ENCODE results near the gene ABHD16A. TPM values are rescaled to one million over a fixed set of nuclear protein-coding genes. Genes with fewer than 3 reads are reported as not detected.

ABHD16A gene
- total and polyA plus RNA-seq, 4 donors, result 26.6 to 59.4 (median 34.9) TPM

DNA sequence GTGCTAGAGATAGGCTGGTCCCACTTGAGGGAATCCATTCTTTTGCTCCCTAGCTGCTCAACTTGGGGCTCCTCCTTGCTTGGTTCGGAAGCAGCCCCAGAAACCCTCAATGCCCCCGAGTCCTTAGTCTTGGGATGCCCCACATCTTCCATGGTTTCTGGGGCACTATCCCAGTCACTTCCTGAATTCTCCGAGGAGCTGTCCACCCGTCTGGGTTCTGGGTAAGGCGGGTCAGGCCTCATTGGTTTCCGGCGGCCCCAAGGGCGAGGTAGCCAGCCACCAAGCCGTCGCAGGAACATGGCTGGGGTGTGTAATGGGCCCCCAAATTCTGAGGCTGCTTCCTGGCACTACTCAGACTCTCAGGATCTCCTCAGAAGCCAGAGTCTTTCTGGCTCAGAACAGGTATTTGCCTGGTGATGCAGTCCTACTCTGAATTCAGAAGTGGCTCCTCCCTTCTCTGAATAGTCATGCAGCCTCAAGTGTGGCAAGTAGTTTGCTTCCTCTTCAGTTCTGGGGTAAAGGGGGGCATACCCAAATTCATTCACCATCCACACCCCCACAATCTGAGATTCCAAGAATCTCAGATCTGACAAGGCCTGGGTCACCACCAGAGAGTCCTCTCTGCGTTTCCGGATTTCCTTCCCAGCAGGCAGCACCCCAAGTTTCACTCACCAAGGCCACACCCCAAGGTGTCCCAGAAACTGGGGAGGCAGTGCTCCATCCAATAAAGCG is 43.3 kb downstream of the ABHD16A start:
- no peak for TF ChIP-seq EGR1 (IDR thresholded peaks at IDR 0.05; ENCODE audit: low read depth in 2 of 2)
- TF ChIP-seq, protein P1, sequence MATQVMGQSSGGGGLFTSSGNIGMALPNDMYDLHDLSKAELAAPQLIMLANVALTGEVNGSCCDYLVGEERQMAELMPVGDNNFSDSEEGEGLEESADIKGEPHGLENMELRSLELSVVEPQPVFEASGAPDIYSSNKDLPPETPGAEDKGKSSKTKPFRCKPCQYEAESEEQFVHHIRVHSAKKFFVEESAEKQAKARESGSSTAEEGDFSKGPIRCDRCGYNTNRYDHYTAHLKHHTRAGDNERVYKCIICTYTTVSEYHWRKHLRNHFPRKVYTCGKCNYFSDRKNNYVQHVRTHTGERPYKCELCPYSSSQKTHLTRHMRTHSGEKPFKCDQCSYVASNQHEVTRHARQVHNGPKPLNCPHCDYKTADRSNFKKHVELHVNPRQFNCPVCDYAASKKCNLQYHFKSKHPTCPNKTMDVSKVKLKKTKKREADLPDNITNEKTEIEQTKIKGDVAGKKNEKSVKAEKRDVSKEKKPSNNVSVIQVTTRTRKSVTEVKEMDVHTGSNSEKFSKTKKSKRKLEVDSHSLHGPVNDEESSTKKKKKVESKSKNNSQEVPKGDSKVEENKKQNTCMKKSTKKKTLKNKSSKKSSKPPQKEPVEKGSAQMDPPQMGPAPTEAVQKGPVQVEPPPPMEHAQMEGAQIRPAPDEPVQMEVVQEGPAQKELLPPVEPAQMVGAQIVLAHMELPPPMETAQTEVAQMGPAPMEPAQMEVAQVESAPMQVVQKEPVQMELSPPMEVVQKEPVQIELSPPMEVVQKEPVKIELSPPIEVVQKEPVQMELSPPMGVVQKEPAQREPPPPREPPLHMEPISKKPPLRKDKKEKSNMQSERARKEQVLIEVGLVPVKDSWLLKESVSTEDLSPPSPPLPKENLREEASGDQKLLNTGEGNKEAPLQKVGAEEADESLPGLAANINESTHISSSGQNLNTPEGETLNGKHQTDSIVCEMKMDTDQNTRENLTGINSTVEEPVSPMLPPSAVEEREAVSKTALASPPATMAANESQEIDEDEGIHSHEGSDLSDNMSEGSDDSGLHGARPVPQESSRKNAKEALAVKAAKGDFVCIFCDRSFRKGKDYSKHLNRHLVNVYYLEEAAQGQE (IDR thresholded peaks at IDR 0.05), result peak; percentile 97
- Histone ChIP-seq H3K36me3 (ENCODE audit: control insufficient read depth in 4 of 4, insufficient read depth in 3 of 4, low read depth in 1 of 4, low read length in 3 of 4) (peaks cover 0 to 7% (median 6%) of the 10 kb centered on the region in 4 donors), H3K4me1 (ENCODE audit: control insufficient read depth in 4 of 4, insufficient read depth in 4 of 4, low read length in 3 of 4) (peaks cover 20 to 83% (median 72%) of the 10 kb centered on the region in 4 donors), H3K9me3 (ENCODE audit: control insufficient read depth in 4 of 4, low read length in 3 of 4) (no peaks in the 10 kb centered on the region), H3K9ac (ENCODE audit: low read depth in 1 of 2, low read length in 2 of 2) (peak overlapping the region; percentile 87 to 96), H3K4me3 (ENCODE audit: low read depth in 1 of 3, low read length in 3 of 3) (peak overlapping the region; percentile 65 to 82 (median 67)), H3K27me3 (ENCODE audit: control insufficient read depth in 4 of 4, insufficient read depth in 4 of 4, low read length in 3 of 4) (no peaks in the 10 kb centered on the region), H3K27ac (ENCODE audit: low read depth in 1 of 2, low read length in 2 of 2) (peak overlapping the region; percentile 81 to 90)
- DNase-seq (ENCODE audit: low spot score), result no peak
- 37% methylated on average over 13 of the region's 13 CpGs for WGBS

DNA sequence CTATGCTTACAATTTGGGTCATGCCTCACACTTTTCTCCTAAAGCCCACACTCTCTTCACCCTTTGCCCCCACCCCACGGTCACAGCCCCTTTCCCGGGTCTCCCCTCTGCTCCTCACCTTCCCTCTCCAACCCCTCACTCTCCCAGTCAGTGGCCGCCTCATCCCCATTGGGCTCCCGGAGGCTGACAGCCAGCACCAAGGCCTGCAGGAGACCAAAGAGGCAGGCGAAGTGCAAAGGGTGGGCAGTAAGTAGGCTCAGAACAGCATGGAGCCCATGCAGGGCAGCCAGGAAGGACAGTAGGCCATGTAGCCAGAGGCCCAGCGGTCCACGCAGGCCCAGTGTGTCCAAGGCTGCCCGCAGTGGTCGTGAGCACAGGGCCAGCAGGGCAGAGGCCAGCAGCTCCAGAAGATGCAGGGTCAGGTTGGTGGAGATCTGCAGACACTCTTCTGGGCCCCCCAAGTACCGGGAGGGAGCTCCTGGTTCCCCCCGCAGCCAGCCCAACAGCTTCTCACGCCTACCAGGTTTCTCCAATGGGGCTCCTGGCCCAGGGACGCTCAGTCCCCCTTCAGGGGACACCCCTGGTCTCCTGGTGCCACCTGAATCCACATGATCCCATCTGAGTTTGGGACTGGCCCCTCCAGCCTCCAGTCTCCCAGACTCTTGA is 44.0 kb downstream of the ABHD16A start:
- Histone ChIP-seq H3K4me3 (ENCODE audit: low read depth in 1 of 3, low read length in 3 of 3) (peak overlapping the region; percentile 65 to 82 (median 67)), H3K4me1 (ENCODE audit: control insufficient read depth in 4 of 4, insufficient read depth in 4 of 4, low read length in 3 of 4) (peaks cover 20 to 86% (median 72%) of the 10 kb centered on the region in 4 donors), H3K9me3 (ENCODE audit: control insufficient read depth in 4 of 4, low read length in 3 of 4) (no peaks in the 10 kb centered on the region), H3K27ac (ENCODE audit: low read depth in 1 of 2, low read length in 2 of 2) (peak overlapping the region; percentile 26 to 90), H3K36me3 (ENCODE audit: control insufficient read depth in 4 of 4, insufficient read depth in 3 of 4, low read depth in 1 of 4, low read length in 3 of 4) (peaks cover 0 to 7% (median 6%) of the 10 kb centered on the region in 4 donors), H3K9ac (ENCODE audit: low read depth in 1 of 2, low read length in 2 of 2) (no peak overlapping the region), H3K27me3 (ENCODE audit: control insufficient read depth in 4 of 4, insufficient read depth in 4 of 4, low read length in 3 of 4) (no peaks in the 10 kb centered on the region)
- DNase-seq (ENCODE audit: low spot score), result no peak
- TF ChIP-seq NR2F2 (IDR thresholded peaks at IDR 0.05) (no peak), RXRA (IDR thresholded peaks at IDR 0.05) (no peak), HNF4G (IDR thresholded peaks at IDR 0.05) (no peak), FOXA2 (IDR thresholded peaks at IDR 0.05) (no peak), EGR1 (IDR thresholded peaks at IDR 0.05; ENCODE audit: low read depth in 2 of 2) (no peak), SP1 (IDR thresholded peaks at IDR 0.05) (no peak), JUND (IDR thresholded peaks at IDR 0.05) (no peak), RAD21 (IDR thresholded peaks at IDR 0.05) (no peak), GABPA (IDR thresholded peaks at IDR 0.05 in 1 of 2, conservative IDR thresholded peaks at IDR 0.05 in 1 of 2) (no peak), FOXA1 (IDR thresholded peaks at IDR 0.05) (no peak), TAF1 (conservative IDR thresholded peaks at IDR 0.05) (no peak), HNF4A (conservative IDR thresholded peaks at IDR 0.05) (no peak), YY1 (IDR thresholded peaks at IDR 0.05) (no peak)
- TF ChIP-seq, protein P2, sequence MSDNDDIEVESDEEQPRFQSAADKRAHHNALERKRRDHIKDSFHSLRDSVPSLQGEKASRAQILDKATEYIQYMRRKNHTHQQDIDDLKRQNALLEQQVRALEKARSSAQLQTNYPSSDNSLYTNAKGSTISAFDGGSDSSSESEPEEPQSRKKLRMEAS (IDR thresholded peaks at IDR 0.05), result no peak
- TF ChIP-seq, protein P3, sequence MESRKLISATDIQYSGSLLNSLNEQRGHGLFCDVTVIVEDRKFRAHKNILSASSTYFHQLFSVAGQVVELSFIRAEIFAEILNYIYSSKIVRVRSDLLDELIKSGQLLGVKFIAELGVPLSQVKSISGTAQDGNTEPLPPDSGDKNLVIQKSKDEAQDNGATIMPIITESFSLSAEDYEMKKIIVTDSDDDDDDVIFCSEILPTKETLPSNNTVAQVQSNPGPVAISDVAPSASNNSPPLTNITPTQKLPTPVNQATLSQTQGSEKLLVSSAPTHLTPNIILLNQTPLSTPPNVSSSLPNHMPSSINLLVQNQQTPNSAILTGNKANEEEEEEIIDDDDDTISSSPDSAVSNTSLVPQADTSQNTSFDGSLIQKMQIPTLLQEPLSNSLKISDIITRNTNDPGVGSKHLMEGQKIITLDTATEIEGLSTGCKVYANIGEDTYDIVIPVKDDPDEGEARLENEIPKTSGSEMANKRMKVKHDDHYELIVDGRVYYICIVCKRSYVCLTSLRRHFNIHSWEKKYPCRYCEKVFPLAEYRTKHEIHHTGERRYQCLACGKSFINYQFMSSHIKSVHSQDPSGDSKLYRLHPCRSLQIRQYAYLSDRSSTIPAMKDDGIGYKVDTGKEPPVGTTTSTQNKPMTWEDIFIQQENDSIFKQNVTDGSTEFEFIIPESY (IDR thresholded peaks at IDR 0.05), result no peak
- TF ChIP-seq, protein P4, sequence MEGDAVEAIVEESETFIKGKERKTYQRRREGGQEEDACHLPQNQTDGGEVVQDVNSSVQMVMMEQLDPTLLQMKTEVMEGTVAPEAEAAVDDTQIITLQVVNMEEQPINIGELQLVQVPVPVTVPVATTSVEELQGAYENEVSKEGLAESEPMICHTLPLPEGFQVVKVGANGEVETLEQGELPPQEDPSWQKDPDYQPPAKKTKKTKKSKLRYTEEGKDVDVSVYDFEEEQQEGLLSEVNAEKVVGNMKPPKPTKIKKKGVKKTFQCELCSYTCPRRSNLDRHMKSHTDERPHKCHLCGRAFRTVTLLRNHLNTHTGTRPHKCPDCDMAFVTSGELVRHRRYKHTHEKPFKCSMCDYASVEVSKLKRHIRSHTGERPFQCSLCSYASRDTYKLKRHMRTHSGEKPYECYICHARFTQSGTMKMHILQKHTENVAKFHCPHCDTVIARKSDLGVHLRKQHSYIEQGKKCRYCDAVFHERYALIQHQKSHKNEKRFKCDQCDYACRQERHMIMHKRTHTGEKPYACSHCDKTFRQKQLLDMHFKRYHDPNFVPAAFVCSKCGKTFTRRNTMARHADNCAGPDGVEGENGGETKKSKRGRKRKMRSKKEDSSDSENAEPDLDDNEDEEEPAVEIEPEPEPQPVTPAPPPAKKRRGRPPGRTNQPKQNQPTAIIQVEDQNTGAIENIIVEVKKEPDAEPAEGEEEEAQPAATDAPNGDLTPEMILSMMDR (IDR thresholded peaks at IDR 0.05; ENCODE audit: low read depth, low read length, missing input control), result no peak
- TF ChIP-seq, protein P1 (IDR thresholded peaks at IDR 0.05), result no peak
- TF ChIP-seq, protein P5, sequence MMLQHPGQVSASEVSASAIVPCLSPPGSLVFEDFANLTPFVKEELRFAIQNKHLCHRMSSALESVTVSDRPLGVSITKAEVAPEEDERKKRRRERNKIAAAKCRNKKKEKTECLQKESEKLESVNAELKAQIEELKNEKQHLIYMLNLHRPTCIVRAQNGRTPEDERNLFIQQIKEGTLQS (IDR thresholded peaks at IDR 0.05), result no peak
- WGBS, result 88% methylated on average over 13 of the region's 13 CpGs

Data from liver (tissue), 9 donors.